Suppressor macrophage treated with lipopolysaccharide for 1 hour (primary cell): Measurements from ENCODE around the gene ACTR5.
"Not testable (repeated sequence)": the region's sequence is repeated elsewhere in the genome, so short reads cannot be mapped to it uniquely, and the experiment has no call there.

Experiments
- DNase-seq, 3 donors: peaks; one replicate each; pipeline ENCODE4 v3.0.0-alpha.2; 2020 to 2022

ACTR5 gene

DNA sequence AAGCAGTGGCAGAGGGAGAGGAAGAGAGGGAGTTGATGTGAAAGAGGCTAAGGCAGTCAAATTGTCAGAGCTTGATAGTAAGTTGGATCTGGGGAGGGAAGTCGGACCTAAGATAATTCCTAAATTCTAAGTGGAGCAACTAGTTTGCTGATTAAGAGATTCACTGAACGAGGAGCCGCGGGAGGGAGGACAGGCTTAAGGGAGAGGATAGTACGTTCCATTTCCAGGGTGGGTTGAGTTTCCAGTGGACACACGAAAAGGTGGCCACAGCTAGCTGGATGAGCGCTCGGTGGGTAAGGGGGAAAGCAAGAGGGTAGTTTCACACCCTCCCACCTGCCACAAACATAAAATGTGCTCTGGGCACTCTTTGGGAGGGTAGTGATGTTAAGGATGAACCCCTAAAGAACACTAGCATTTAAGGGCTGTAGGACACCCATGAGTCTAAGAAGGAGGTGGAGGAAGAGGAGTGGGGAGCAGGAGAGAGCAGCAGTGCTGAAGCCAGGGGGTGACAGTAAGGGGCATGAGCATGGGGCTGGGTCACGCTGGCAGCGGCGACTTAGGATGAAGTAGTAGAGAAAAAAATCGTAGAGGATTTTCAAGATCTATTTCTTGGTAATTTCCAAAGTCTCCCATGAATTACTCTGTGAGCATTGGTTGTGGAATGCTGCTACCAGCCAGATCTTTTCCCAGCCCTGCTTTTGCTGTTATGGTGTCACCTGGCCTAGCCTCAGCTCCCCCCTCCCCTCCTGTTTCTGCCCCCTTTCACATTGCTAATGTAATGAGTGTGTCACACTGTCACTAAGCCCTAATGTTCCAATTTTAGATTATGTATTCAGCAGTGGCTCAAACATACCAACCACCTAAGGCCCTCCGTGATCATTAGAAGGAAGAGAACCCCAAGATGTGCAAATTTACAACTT, 21.4 kb downstream of the ACTR5 start:
- DNase-seq: no peak

DNA sequence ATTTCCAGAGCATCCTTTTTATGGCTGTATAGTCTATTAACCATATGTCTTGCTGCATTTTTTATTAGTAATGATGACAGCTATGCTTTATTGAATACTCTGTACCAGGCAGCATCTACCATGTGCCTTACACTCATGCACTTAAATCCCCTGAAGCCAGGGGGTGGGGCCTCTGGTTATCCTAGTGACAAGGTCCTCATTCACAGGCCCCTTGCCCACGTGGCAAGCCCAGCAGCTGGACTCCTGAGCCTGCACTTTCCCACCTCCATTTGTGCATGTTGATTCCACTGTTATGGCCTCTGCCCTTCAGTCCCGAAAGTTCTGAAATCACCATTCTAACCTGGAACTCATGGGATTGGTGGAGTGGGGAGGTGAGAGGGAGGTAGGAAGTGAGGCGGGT, 22.3 kb downstream of the ACTR5 start:
- no peak for DNase-seq

GRCh38 chr20:38770970-38771369, 22.7 kb downstream of the ACTR5 start:
- no peak for DNase-seq

DNA sequence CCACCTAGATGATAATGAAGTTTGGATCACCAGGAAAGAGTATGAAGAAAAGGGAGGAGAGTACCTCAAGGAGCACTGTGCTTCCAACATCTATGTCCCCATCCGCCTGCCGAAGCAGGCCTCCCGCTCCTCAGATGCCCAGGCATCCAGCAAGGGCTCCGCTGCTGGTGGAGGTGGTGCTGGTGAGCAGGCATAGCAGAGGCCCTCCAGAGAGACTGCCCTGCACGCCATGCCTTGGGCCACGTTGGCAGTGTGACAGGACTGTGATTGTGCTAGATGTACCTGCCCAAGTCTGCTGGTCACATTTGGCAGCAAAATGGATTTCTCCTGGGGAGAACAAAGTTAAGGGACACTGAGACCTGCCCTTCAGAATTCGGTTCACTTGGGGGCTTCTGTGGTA, 23.4 kb downstream of the ACTR5 start:
- DNase-seq: no peak

DNA sequence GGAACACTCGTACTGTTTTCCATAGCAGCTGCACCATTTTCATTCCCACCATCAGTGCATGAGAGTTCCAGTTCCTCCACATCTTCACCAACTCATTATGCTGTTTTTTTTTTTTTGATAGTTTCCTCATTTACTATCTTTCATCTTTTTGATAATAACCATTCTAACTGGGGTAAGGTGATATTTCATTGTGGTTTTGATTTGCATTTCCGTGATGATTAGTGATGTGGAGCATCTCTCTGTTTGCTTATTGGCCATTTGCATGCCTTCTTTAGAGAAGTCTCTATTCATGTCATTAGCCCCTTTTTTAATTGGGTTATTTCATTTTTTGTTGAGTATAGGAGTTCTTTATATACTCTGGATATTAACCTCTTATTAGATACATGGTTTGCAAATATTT, 25.9 kb downstream of the ACTR5 start:
- no peak for DNase-seq

DNA sequence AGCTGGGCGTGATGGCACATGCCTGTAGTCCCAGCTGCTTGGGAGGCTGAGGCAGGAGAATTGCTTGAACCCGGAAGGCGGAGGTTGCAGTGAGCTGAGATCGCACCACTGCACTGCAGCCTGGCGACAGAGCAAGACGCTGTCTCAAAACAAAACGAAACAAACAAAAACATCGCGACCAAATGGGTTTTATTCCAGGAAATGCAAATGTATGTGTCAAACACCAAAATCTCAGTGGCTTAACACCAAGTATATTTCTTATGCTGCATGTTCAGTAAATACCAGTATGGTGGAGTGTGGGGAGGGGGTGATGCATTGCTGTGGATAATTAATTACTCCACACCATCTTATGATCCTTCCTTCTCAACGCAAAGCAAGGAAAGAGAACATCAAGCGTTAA, 28.1 kb downstream of the ACTR5 start:
- DNase-seq: no peak

DNA sequence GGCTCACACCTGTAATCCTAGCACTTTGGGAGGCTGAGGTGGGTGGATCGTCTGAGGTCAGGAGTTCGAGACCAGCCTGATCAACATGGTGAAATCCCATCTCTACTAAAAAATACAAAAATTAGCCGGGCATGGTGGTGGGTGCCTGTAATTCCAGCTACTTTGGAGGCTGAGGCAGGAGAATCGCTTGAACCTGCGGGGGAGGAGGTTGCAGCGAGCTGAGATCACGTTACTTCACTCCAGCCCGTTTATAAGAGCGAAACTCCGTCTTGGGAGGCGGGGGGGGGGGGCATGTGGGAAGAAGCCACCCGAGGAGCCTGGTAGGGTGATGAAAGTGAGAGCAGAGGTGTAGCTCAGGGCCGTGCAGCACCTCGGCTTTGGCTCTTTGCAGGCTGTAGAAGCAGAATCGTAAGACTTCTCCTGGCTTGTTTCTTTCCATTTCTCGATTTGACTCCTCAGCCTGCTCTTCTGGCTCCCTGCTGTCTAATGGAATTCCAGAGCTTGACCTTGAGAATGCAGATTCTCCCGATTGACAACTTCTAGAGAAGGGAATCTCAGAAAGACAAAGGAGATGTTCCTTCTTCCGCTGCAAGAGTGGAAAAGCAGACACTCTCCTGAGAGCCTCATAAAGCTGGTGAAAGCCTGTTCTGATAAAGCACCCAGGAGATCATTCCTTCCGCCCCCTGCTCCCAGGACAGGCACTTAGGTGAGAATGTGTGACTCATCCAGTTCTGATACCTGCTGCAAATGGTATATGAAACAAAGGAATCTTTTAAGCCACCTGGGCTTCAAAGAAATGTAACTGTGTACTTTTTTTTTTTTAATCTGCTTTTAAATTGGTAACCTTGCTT, 31.2 kb downstream of the ACTR5 start:
- no peak for DNase-seq

DNA sequence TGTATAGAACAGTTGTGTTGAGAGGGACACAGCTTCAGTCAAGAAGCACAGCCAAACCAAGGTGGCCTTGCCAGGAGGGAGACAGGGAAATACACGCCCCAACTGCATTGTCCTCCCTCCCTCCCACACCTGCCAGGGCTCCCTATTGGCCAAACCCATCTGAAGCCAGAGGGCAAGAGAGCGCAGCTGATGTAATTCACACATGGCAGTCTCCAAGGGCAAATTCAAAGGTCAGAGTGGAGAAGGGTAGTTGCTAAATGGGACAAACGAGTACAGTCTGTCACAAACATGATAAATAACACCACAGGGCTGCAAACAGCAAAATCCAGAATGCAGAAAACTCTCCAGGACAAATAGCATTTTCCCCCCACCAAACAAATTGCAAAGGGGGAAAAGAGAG, 34.0 kb downstream of the ACTR5 start:
- DNase-seq: no peak

DNA sequence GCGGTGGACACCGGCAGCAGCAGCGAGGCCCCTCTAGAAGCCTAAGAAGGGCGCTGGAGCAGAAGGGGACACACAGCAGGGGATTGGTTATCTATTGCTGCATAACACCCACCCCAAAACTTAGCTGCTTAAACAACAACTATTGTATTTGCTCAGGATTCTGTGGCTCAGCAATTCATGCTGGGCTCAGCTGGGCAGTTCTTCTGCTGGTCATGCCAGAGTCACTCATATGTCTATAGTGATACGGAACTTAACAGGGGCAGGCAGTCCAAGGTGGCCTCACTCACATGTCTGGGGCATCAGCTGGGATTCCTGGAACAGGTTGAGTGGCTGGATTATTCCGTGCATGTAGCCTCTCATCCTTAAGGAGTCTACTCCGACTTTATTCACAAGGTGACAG, 39.6 kb downstream of the ACTR5 start:
- no peak for DNase-seq

- no peak for DNase-seq
Measured at GRCh38 chr20:38789503-38790199, 41.4 kb downstream of the ACTR5 start.

DNA sequence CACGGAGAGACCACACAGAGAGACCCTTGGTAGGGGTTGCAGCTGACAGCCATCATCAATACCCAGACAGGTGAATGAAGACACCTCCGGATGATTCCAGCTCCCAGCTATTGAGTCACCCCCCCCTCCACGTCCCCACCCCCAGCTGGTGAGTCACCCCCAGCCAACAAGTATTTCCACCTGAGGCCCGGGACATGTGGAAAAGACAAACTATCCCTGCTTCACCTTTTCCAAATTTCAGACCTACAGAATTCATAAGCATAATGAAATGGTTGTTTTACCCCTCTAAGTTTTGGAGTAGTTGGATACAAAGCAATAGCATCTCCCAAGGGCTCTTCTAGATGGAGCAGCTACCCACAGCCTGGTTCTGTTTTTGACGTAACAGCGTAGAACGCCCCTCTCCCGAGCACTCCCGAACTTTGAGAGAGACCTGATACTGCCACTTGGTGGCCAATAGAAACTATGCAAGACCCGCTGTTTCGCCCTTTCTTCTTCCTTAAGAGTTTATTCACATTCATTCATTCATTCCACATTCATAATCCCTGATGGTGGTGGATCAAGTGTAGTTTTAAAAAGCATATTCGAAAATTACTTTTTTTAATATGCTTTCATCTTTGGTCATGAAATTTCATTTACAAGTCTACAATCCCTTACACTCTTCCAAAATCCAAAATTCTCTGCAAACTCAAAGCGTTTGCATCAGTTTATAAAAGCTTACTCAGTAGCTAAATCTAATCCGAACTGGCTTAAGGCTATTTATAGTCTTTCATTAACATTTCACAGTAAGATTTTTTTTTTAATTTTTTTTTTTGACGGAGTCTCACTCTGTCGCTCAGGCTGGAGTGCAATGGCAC, 42.2 kb downstream of the ACTR5 start:
- peak; percentile 23 to 60 (median 60) for DNase-seq

GRCh38 chr20:38791291-38791690, 43.0 kb downstream of the ACTR5 start:
- DNase-seq: no peak

GRCh38 chr20:38791940-38792339, 43.7 kb downstream of the ACTR5 start:
- peak in 1 of 3 donors; percentile 18 for DNase-seq

DNA sequence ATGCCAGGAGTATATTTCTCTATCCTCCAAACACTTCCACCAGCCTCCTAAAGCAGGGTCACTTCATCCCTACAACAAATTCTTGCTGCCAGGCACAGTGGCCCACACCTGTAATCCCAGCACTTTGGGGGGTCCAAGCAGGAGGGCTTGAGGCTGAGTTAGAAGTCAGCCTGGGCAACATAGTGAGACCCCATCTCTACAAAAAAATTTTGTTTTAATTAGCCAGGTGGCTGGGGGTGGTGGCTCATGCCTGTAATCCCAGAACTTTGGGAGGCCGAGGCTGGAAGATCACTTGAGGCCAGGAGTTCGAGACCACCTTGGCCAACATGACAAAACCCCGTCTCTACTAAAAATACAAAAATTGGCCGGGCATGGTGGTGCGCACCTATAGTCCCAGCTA, 45.8 kb downstream of the ACTR5 start:
- DNase-seq: not testable (repeated sequence)

DNA sequence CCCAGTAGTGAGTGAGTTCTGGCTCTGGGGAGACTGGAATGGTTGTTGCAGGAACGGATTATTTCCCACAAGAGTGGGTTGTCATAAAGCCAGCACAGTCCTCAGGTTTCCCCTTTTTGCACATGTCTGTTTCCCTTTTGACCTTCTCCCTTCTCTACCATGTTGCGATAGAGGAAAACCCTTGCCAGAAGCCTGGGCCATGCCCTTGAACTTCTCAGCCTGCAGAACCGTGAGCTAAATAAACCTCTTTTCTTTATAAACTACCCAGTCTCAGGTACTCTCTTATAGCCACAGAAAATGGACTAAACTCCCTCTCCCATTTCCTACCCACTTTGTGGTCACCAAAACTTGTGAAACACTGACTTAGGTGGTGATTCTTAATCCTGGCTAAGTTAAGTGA, 50.0 kb downstream of the ACTR5 start:
- DNase-seq: peak in 2 of 3 donors; percentile 29 to 33

- peak; percentile 30 to 37 (median 31) for DNase-seq
Measured at GRCh38 chr20:38799203-38799602, 50.9 kb downstream of the ACTR5 start.

- DNase-seq: no peak
Measured at GRCh38 chr20:38800882-38801281, 52.6 kb downstream of the ACTR5 start.

DNA sequence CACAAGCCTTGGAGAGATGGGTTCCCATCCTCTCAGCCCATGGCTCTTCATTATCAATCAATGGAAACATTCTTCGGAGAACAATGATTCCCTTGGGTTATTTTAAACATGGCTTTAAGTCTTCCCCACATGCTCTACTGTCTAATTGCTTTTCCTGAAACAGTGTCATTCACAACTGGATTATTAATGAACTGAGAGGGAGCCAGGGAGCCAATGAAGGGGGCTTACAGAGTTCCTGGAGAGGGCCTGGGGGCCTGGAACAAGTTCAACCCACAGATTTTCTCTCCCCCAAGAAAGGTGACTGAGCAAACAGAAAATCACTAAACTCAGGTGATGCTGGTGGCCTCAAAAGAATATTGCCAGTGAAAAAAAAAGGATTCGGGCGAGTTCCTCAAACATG, 56.0 kb downstream of the ACTR5 start:
- no peak for DNase-seq

DNA sequence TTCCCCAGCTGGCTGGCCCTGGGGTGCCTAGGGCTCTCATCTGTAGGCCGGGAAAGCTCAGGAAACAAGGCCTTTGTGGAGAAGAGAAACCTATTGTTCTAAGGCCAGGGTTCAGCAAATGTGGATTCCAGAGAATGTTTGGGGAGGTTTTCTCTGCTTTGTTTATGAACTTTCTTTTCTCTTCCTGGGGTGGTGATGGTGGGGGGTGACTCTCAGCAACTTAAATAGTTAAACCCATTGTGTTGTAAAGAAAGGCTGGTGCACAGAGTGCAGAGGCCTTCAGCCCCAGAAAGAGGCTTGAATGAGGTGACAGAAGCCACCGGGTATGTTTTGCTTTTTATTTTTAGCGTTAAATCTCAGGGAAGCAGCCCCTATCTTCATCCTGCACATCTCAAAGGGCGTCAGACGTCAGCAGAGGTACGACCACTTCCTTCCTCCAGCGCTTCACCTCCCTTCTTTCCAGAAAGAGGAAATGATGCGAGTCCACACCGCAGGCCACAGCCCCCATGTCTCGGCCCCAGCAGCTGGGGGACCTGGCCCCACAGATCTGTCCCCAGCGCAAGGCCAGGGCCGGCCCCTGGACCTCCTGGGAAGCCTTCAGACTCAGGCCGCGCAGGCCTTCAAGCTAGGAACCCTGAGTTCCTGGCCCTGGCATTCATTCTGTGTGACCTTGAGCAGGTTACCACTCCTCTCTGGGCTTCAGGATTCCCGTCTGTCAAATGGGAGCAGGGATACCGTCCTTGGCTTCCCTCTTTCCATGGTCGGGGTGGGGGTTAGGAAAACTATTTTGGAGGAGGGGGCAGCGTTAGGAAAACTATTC, 56.6 kb downstream of the ACTR5 start:
- peak in 1 of 3 donors; percentile 13 for DNase-seq

GRCh38 chr20:38805502-38805957, 57.3 kb downstream of the ACTR5 start, which contains the start of gene PPP1R16B:
TSS of gene PPP1R16B (plus strand) at chr20:38805697. CDS start at chr20:38835926, 30,229 bp downstream.
- peak; percentile 46 to 68 (median 53) for DNase-seq
